Activated naive CD4-positive, alpha-beta T cell treated with anti-CD3 and anti-CD28 coated beads, Interleukin-2, amount 10 ng/mL, durations not matched to agents 5 hours and 36 hours (primary cell): ENCODE results near the gene KRT222. TPM values are rescaled to one million over a fixed set of nuclear protein-coding genes. Genes with fewer than 3 reads are reported as not detected.

Experiments
- total RNA-seq, 2 experiments: library from RNA; stranded (reverse); gene quantifications; one replicate each; pipeline ENCODE4 v1.2.3, GENCODE V29; 2021

KRT222 gene
- not detected for total RNA-seq

DNA sequence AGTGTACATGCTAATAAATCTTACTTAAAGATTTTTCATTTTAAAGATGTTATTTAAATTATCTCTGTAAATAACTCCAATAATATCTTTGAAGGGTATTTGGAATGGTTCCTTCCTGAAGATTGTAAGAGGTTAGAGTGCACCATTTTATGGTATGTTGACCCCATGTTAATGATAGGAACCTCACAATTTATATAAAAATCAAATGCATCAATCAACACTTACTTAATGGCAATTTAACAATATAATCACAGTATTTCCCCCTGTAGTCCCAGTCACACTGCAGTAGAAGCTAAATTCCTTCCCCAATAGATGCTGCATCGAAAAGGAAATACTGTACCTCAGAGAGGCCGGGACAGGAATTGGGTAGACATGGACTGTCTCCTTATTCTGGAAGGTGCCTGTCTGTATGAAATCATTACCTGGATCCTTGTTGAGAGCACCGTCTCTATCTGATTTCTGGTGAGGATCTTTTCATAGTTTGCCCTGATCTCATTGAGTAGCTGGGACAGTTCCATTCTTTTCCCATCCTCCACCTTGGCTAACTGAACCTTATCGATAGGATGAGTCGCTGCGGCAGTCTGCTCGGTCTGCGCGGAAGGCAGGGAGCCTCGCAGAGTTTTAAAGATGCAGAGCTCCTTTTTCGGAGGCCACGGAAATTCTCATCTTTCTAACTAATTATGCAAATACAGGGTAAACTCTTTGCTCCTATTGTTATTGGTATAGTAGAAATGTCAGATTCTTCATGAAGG, at the start of gene KRT222:
Gene KRT222 (minus strand): TSS at position 596 of the 752 bp plus-strand sequence. CDS start 78 bp downstream, at position 518.

GRCh38 chr17:40703652-40704051, 38.7 kb upstream of the KRT222 start, which contains the start of gene KRT24:
TSS of gene KRT24 (minus strand) at chr17:40703752. CDS start at chr17:40703693, 59 bp downstream.

GRCh38 chr17:40647624-40648383, 17.2 kb downstream of the KRT222 start, which contains the start of gene SMARCE1:
TSS of gene SMARCE1 (minus strand) at chr17:40647818. CDS start at chr17:40645802, 2,016 bp downstream.

Other genes with a start within 250 kb of the KRT222 start
- 100 to 1,000 TPM; 340 to 372 TPM for gene TOP2A, start 247.3 kb downstream of the KRT222 start, total RNA-seq
- 10 to 100 TPM; 85.6 to 90.5 TPM for gene IGFBP4, start 221.7 kb downstream of the KRT222 start, total RNA-seq
- 1 to 10 TPM; 5.7 to 6.3 TPM for gene TNS4, start 163.6 kb downstream of the KRT222 start, total RNA-seq
- gene CCR7, start 99.7 kb downstream of the KRT222 start, total RNA-seq, result 100 to 1,000 TPM; 225 to 233 TPM
- gene SMARCE1, start 17.4 kb downstream of the KRT222 start, total RNA-seq, result 100 to 1,000 TPM; 110 to 113 TPM
- not detected for gene KRT24, start 38.6 kb upstream of the KRT222 start, total RNA-seq
- gene KRT25, start 90.2 kb upstream of the KRT222 start, total RNA-seq, result not detected
- gene KRT26, start 107.0 kb upstream of the KRT222 start, total RNA-seq, result not detected
- not detected for gene KRT27, start 117.4 kb upstream of the KRT222 start, total RNA-seq
- not detected for gene KRT28, start 134.8 kb upstream of the KRT222 start, total RNA-seq
- gene KRT10, start 157.4 kb upstream of the KRT222 start, total RNA-seq, result 10 to 100 TPM; 23.9 to 29.7 TPM
- not detected for gene KRT12, start 202.0 kb upstream of the KRT222 start, total RNA-seq
- gene KRT20, start 220.1 kb upstream of the KRT222 start, total RNA-seq, result not detected